PC-9 (cell line): ENCODE results near the gene PSMD7. TPM values are rescaled to one million over a fixed set of nuclear protein-coding genes. Genes with fewer than 3 reads are reported as not detected.
"Not testable (repeated sequence)": the region's sequence is repeated elsewhere in the genome, so short reads cannot be mapped to it uniquely, and the experiment has no call there.

Source experiments
- BruUV-seq: library from RNA; stranded (reverse); fragments of 400-500 nt; replicated peaks from 2 replicates; lab custom pipeline; 2021; lab: Mats Ljungman, UMichigan
- CTCF ChIA-PET: fragments of 300-600 bp; sonication (Branson Sonifier 250); formaldehyde crosslinking; loops from one replicate; lab custom pipeline; 2022; ENCODE audit warnings: antibody characterized with exemption; lab: Charles Lee
- POLR2A ChIA-PET: fragments of 300-600 bp; sonication (Branson Sonifier 250); formaldehyde crosslinking; loops from one replicate; lab custom pipeline; 2022; ENCODE audit warnings: antibody characterized with exemption; ENCODE audit not compliant: unreplicated experiment; lab: Charles Lee
- DNase-seq, 2 experiments: peaks; one replicate each; pipeline versions ENCODE4 v3.0.0 to v3.0.0-alpha.2; 2015 to 2022; ENCODE audit warnings: mixed read lengths in 1 of 2
- H2AFZ ChIP-seq: fragments of 200-600 bp; sonication (generic); 2 replicates; pipeline ENCODE4 v1.8.1; 2017; ENCODE audit warnings: antibody characterized with exemption
- H3F3A ChIP-seq: fragments of 200-600 bp; sonication (generic); 2 replicates; pipeline ENCODE4 v1.8.1; 2017; ENCODE audit warnings: antibody characterized with exemption, mild to moderate bottlenecking, low read depth; ENCODE audit not compliant: insufficient read depth
- H3K27ac ChIP-seq: fragments of 200-600 bp; sonication (generic); 2 replicates; pipeline ENCODE4 v1.6.1; 2016; ENCODE audit warnings: mixed run types
- H3K27me3 ChIP-seq: fragments of 200-600 bp; sonication (generic); 2 replicates; pipeline ENCODE4 v1.6.1; 2016; ENCODE audit warnings: low read depth, mixed run types; ENCODE audit not compliant: insufficient read depth
- H3K36me3 ChIP-seq: fragments of 200-600 bp; sonication (generic); 2 replicates; pipeline ENCODE4 v1.6.1; 2016; ENCODE audit warnings: low read depth, mixed run types
- H3K4me1 ChIP-seq: fragments of 200-600 bp; sonication (generic); replicated peaks from 2 replicates; pipeline ENCODE4 v1.6.1; 2016; ENCODE audit warnings: mixed run types; ENCODE audit not compliant: insufficient read depth
- H3K4me2 ChIP-seq: fragments of 200-600 bp; sonication (generic); 2 replicates; pipeline ENCODE4 v1.6.1; 2017; ENCODE audit warnings: mixed run types
- H3K4me3 ChIP-seq: fragments of 200-600 bp; sonication (generic); 2 replicates; pipeline ENCODE4 v1.6.1; 2016; ENCODE audit warnings: mixed run types
- H3K79me2 ChIP-seq: fragments of 200-600 bp; sonication (generic); 2 replicates; pipeline ENCODE4 v1.6.1; 2017; ENCODE audit warnings: low read depth, mixed run types
- H3K9me2 ChIP-seq: fragments of 200-600 bp; sonication (generic); 2 replicates; pipeline ENCODE4 v1.8.1; 2017; ENCODE audit warnings: mild to moderate bottlenecking; ENCODE audit not compliant: insufficient read depth
- H3K9me3 ChIP-seq: fragments of 200-600 bp; sonication (generic); 2 replicates; pipeline ENCODE4 v1.8.1; 2016; ENCODE audit warnings: low read depth; ENCODE audit not compliant: insufficient read depth
- H4K20me1 ChIP-seq: fragments of 200-600 bp; sonication (generic); 2 replicates; pipeline ENCODE4 v1.8.1; 2017; ENCODE audit not compliant: insufficient read depth
- CTCF ChIP-seq: fragments of 200-600 bp; sonication (generic); conservative IDR thresholded peaks from 2 replicates; pipeline ENCODE4 v1.6.1; 2017; ENCODE audit warnings: mixed run types, antibody characterized with exemption, mild to moderate bottlenecking, moderate library complexity
- EZH2 ChIP-seq: fragments of 200-600 bp; sonication (generic); IDR thresholded peaks from 2 replicates; pipeline ENCODE4 v1.8.0; 2017; ENCODE audit warnings: antibody characterized with exemption, low read depth
- intact Hi-C: fragments of 100-400 bp; cut with micrococcal nuclease; formaldehyde crosslinking; loops from one replicate; pipeline ENCODE4 v1.10.0; 2022; ENCODE audit not compliant: unreplicated experiment
- total RNA-seq: library from RNA; stranded (reverse); gene quantifications from 2 replicates; pipeline ENCODE4 v1.2.3, GENCODE V29; 2021

The PSMD7 gene
- total RNA-seq, 1 experiment from 2014 or later: 128 TPM

GRCh38 chr16:74325641-74326040 lies 29.0 kb downstream of the PSMD7 start:
- Histone ChIP-seq H3K27me3 (no peaks in the 10 kb centered on the region), H3K36me3 (no peaks in the 10 kb centered on the region), H3K4me1 (no peaks in the 10 kb centered on the region), H3F3A (no peaks in the 10 kb centered on the region), H3K27ac (no peak overlapping the region), H3K4me2 (no peak overlapping the region), H3K4me3 (no peak overlapping the region), H3K9me3 (no peaks in the 10 kb centered on the region), H2AFZ (no peak overlapping the region), H3K79me2 (no peaks in the 10 kb centered on the region), H3K9me2 (no peaks in the 10 kb centered on the region), H4K20me1 (no peaks in the 10 kb centered on the region; the same call in 1 of the 2 replicates)
- TF ChIP-seq EZH2 (no peak), CTCF (no peak)
- intact Hi-C loops: no loop called here
- ChIA-PET POLR2A (no interaction called here), CTCF (no interaction called here)
- no TSS peak for BruUV-seq
- DNase-seq: no peak

- H3K36me3 ChIP-seq, POLR2A ChIA-PET, H3K4me1 ChIP-seq, H3K27me3 ChIP-seq, DNase-seq, BruUV-seq, H3K4me2 ChIP-seq, H3K79me2 ChIP-seq, H3K9me2 ChIP-seq, H3K9me3 ChIP-seq, H3K4me3 ChIP-seq, H2AFZ ChIP-seq, H3F3A ChIP-seq, intact Hi-C loops, H3K27ac ChIP-seq, H4K20me1 ChIP-seq, CTCF ChIA-PET: not testable (repeated sequence)
Measured at GRCh38 chr16:74328346-74328745, 31.7 kb downstream of the PSMD7 start.

- H3K4me2 ChIP-seq, H3F3A ChIP-seq, H3K4me1 ChIP-seq, H3K27ac ChIP-seq, POLR2A ChIA-PET, H3K27me3 ChIP-seq, H3K36me3 ChIP-seq, CTCF ChIA-PET, intact Hi-C loops, BruUV-seq, H3K4me3 ChIP-seq, H4K20me1 ChIP-seq, H3K79me2 ChIP-seq, DNase-seq, H3K9me2 ChIP-seq, H3K9me3 ChIP-seq, H2AFZ ChIP-seq: not testable (repeated sequence)
Measured at GRCh38 chr16:74332469-74332868, 35.9 kb downstream of the PSMD7 start.

- H3K36me3 ChIP-seq, H3K27ac ChIP-seq, H3K9me3 ChIP-seq, H2AFZ ChIP-seq, H3K27me3 ChIP-seq, H4K20me1 ChIP-seq, H3K9me2 ChIP-seq, H3K4me2 ChIP-seq, H3K4me3 ChIP-seq, intact Hi-C loops, DNase-seq, H3F3A ChIP-seq, H3K4me1 ChIP-seq, POLR2A ChIA-PET, BruUV-seq, CTCF ChIA-PET, H3K79me2 ChIP-seq: not testable (repeated sequence)
Measured at GRCh38 chr16:74337506-74337905, 40.9 kb downstream of the PSMD7 start.

- H3K27ac ChIP-seq, CTCF ChIA-PET, H4K20me1 ChIP-seq, DNase-seq, H3K4me1 ChIP-seq, intact Hi-C loops, H3K27me3 ChIP-seq, H3F3A ChIP-seq, H3K79me2 ChIP-seq, H3K4me3 ChIP-seq, H3K4me2 ChIP-seq, H3K9me3 ChIP-seq, H3K36me3 ChIP-seq, H3K9me2 ChIP-seq, POLR2A ChIA-PET, H2AFZ ChIP-seq, BruUV-seq: not testable (repeated sequence)
Measured at GRCh38 chr16:74339226-74339625, 42.6 kb downstream of the PSMD7 start.

- intact Hi-C loops, H2AFZ ChIP-seq, DNase-seq, H3K36me3 ChIP-seq, H3K27me3 ChIP-seq, H4K20me1 ChIP-seq, H3K4me2 ChIP-seq, H3F3A ChIP-seq, H3K9me3 ChIP-seq, H3K9me2 ChIP-seq, CTCF ChIA-PET, H3K4me3 ChIP-seq, H3K27ac ChIP-seq, BruUV-seq, H3K79me2 ChIP-seq, H3K4me1 ChIP-seq, POLR2A ChIA-PET: not testable (repeated sequence)
Measured at GRCh38 chr16:74353038-74353437, 56.4 kb downstream of the PSMD7 start.
